Hair follicular keratinocyte (primary cell): ENCODE measurements around the gene NDUFA11. TPM values are rescaled to one million over a fixed set of nuclear protein-coding genes. Genes with fewer than 3 reads are reported as not detected.

Source experiments
- total RNA-seq: library from RNA; depleted of rRNA; stranded (reverse); fragments of >200 nt; gene quantifications from 2 replicates; pipeline ENCODE4 v1.2.3, GENCODE V29; 2015

The NDUFA11 gene
- total RNA-seq = 274 and 382 TPM in 2 replicates

DNA sequence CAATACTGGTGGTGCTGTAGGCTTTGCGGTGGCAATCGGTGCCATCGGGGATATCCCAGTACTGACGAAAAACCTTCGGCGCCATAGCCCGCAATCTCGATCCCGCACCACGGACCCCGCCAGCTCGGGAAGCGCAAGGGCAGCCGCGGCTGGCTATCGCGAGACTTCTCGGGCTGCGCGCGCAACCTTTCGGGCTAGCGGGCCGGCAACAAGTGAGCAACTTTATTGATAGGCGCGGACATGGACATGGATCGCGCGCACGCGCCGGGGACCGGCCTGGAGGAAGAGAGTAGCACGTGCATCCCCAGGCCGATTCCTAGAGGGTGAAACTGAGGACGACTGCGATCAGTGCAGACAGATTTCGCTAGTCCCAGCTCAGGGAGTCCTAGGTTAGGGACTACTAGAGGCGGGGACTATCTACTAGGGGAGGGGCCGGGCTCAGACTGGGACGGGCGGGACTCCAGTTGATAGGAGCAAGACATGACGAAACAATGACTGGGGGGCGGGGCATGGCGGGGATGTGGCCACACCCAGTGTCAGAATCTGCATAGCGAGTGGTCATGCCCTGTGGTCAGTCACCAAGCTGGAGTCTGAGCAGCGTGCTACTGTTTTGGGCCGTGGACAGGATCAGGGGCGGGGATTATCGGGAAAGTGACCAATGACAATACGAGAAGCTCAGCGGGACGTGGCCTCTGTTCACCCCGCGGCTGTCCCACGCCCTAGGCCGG is at the start of gene NDUFA11:
TSS of gene NDUFA11 (minus strand) at position 167 of the 728 bp plus-strand sequence. CDS start at position 85, 82 bp downstream.

DNA sequence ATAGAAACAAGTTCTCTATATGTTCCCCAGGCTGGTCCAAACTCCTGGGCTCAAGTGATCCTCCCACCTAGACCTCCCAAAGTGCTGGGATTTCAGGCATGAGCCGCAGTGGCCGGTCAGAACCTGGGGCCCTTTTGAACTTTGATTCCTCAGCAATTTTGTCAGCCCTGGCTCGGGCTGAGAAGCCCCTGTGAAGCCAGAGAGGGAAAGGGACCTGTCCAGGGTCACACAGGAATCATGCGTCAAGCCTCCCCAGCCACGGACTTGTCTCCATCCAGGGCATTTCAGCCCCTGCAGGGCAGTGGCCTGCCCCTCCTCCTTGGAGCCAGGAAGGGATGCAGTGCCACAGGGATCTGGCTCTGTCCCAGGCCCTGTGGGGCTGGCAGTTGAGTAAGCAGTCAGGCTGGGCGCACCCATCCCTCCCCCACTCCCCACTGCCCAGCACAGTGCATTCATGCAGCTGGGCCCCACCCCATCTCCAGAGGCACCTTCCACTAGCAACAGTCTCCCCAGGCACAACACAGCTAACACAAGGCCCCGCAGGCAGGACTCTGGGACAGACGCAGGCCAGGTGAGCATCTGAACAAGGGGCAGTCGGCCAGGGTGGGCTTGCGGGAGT is 10.3 kb upstream of the NDUFA11 start, which contains the start of gene CAPS:
TSS of gene CAPS (plus strand) at position 516 of the 619 bp plus-strand sequence. CDS start 153 bp downstream, outside the sequence.

DNA sequence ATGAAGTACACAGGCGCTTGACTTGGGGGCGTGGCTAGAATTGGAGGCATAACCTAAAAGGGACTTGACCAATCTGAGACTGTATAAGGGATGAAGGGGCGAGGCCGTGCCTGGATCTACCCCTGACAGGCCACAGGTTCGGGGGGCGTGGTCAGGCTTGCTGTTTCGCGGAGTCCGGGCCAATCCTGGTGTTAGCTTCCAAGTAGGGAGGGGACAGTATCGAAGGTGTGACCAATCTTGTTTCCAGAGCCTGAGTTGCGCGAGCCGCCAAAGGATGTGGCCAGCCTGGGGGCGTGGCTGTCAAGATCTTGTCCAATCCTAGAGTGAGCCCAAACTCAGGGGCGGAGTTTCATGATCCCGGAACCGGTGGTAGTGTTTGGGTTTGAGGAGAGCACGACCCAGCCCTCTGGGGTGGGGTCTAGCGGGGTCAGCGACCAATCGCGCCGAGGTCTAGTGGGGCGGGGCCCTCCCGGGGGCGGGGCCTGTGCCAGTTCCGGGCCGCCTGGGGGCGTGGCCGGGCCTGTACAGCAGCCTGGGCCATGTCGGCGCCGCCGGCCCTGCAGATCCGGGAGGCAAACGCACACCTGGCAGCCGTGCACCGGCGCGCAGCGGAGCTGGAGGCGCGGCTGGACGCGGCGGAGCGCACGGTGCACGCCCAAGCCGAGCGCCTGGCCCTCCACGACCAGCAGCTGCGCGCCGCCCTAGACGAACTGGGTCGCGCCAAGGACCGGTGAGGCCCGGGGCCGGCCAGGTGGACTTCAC is 943 bp upstream of the NDUFA11 start, which contains the start of gene VMAC:
TSS of gene VMAC (plus strand) at position 521 of the 762 bp plus-strand sequence. CDS start at position 540, 19 bp downstream.

DNA sequence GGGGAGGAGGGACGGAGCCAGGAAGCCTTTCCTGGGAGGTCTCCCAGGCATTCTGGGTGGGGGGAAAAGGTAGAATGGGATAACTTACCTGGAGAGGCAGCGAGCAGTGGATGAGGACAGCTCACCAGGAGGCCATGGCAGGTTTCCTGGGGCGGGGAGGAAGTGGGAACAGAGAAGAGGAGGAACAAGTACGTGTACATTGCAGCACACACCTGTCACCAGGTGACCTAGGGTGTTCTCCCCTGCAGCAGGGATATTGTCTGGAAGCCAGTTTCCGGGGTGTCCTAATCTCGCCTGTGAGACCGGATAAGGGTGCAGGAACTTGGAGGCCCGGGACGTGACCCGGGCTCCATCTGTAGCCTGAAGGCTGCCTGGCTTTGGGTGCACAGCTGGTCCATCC is 52.3 kb downstream of the NDUFA11 start, which contains the start of gene FUT3:
TSS of gene FUT3 (minus strand) at position 148 of the 400 bp plus-strand sequence.

Other genes with a start within 250 kb of the NDUFA11 start
- 52.2 and 59.2 TPM in 2 replicates for gene MICOS13, start 223.3 kb downstream of the NDUFA11 start, total RNA-seq
- 5.0 and 16.0 TPM in 2 replicates for gene HSD11B1L, start 222.8 kb downstream of the NDUFA11 start, total RNA-seq
- gene RPL36, start 213.5 kb downstream of the NDUFA11 start, total RNA-seq = 1,765 and 1,895 TPM in 2 replicates
- gene LONP1, start 183.6 kb downstream of the NDUFA11 start, total RNA-seq = 100 and 119 TPM in 2 replicates
- gene CATSPERD, start 183.2 kb downstream of the NDUFA11 start, total RNA-seq = not detected in 2 replicates
- 0.16 and 2.1 TPM in 2 replicates for gene PRR22, start 119.0 kb downstream of the NDUFA11 start, total RNA-seq
- 25.5 and 37.9 TPM in 2 replicates for gene DUS3L, start 112.6 kb downstream of the NDUFA11 start, total RNA-seq
- not detected in 2 replicates for gene NRTN, start 98.7 kb downstream of the NDUFA11 start, total RNA-seq
- gene FUT6, start 64.1 kb downstream of the NDUFA11 start, total RNA-seq = not detected in 2 replicates
- 0.31 TPM in 1 of 2 replicates, not detected in the other for gene FUT3, start 52.3 kb downstream of the NDUFA11 start, total RNA-seq
- not detected in 2 replicates for gene FUT5, start 33.2 kb downstream of the NDUFA11 start, total RNA-seq
- gene VMAC, start 1.1 kb upstream of the NDUFA11 start, total RNA-seq = 2.5 and 5.4 TPM in 2 replicates
- 0.84 and 1.6 TPM in 2 replicates for gene CAPS, start 10.5 kb upstream of the NDUFA11 start, total RNA-seq
- gene RANBP3, start 74.3 kb upstream of the NDUFA11 start, total RNA-seq = 35.9 and 57.9 TPM in 2 replicates
- 13.0 and 16.7 TPM in 2 replicates for gene RFX2, start 206.7 kb upstream of the NDUFA11 start, total RNA-seq
- not detected in 2 replicates for gene ACSBG2, start 231.9 kb upstream of the NDUFA11 start, total RNA-seq